HUES48 (cell line): Measurements from ENCODE around the gene AKAP8.
"Not testable (repeated sequence)": the region's sequence is repeated elsewhere in the genome, so short reads cannot be mapped to it uniquely, and the experiment has no call there.

Experiments
- H3K27ac ChIP-seq: one replicate; pipeline ENCODE4 v1.7.0; 2013; ENCODE audit warnings: low read depth, low read length, inconsistent platforms
- H3K27me3 ChIP-seq: 2 replicates; pipeline ENCODE4 v1.6.1; 2013; ENCODE audit warnings: mild to moderate bottlenecking, low read length; ENCODE audit not compliant: control insufficient read depth, insufficient read depth
- H3K36me3 ChIP-seq: 2 replicates; pipeline ENCODE4 v1.6.1; 2013; ENCODE audit warnings: low read length; ENCODE audit not compliant: control insufficient read depth, insufficient read depth
- H3K4me1 ChIP-seq: 2 replicates; pipeline ENCODE4 v1.6.1; 2013; ENCODE audit warnings: mild to moderate bottlenecking, low read length; ENCODE audit not compliant: control insufficient read depth, insufficient read depth
- H3K4me3 ChIP-seq: 2 replicates; pipeline ENCODE4 v1.5.1; 2013; ENCODE audit warnings: mild to moderate bottlenecking, low read depth, low read length
- H3K9ac ChIP-seq: 2 replicates; pipeline ENCODE4 v1.6.1; 2013; ENCODE audit warnings: mild to moderate bottlenecking, low read depth, low read length, moderate library complexity
- H3K9me3 ChIP-seq: 2 replicates; pipeline ENCODE4 v1.6.1; 2013; ENCODE audit warnings: low read length; ENCODE audit not compliant: control insufficient read depth, insufficient read depth

The AKAP8 gene

DNA sequence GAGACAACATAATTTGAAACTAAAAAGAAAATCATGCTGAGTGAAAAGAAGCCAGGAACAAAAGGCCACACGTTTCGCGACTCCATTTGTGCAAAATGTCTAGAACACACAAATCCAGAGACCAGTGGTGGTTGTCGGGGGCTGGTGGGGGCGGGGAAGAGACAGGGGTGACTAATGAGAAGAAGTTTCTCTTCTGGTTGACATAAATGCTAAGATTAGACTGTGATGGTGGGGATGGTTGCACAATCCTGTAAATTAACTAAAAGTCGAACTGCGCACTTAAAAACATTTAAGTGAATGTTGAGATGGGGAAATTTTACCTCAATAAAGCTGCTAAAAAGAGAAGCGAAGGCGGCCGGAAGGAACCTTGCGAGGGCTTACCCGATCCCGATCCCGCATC, 7.1 kb downstream of the AKAP8 start:
- no peaks in the 10 kb centered on the region for H3K9me3 ChIP-seq
- H3K9ac ChIP-seq = no peak overlapping the region
- peaks cover 63% of the 10 kb centered on the region for H3K36me3 ChIP-seq

DNA sequence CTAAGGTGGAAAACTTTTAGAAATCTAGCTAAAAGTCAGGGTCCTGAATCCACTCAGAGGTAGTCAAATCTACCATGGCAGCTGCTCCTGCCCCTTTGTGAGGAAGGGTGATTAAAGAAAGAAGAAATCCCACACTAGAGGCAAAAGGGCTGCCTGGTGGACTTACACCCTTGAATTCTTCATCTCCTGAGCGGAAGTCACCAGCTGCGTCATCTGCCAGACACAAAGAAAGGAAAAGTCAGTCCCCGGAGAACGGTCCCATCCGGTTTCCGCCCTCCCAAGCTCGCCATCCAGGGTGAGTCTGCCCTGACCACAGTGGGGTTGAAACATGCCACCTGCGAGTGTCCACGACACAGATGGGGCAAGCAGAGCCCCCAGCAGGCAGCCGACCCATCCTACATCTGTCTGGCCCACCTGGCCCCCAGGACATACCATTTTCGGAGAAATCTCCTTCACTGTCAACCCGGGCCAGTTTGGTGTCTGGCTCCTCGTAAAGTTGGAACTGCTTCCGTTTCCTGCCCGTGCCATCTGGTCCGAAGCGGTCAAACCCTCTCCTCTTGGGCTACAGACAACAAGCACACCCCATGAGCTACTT, 7.7 kb downstream of the AKAP8 start:
- Histone ChIP-seq H3K36me3 (peaks cover 69% of the 10 kb centered on the region), H3K4me3 (no peak overlapping the region), H3K27me3 (no peaks in the 10 kb centered on the region), H3K9ac (no peak overlapping the region), H3K4me1 (no peaks in the 10 kb centered on the region), H3K9me3 (no peaks in the 10 kb centered on the region), H3K27ac (no peak overlapping the region)

More for the DNA sequence above, 7.1 kb downstream of the AKAP8 start:
- Histone ChIP-seq H3K27me3 (no peaks in the 10 kb centered on the region), H3K4me1 (no peaks in the 10 kb centered on the region), H3K4me3 (no peak overlapping the region), H3K27ac (no peak overlapping the region)

GRCh38 chr19:15371119-15371518, 8.5 kb downstream of the AKAP8 start:
- H3K4me3 ChIP-seq = no peak overlapping the region
- H3K9me3 ChIP-seq = no peaks in the 10 kb centered on the region
- H3K27ac ChIP-seq = no peak overlapping the region
- H3K27me3 ChIP-seq = no peaks in the 10 kb centered on the region
- no peaks in the 10 kb centered on the region for H3K4me1 ChIP-seq
- no peak overlapping the region for H3K9ac ChIP-seq
- H3K36me3 ChIP-seq = peaks cover 75% of the 10 kb centered on the region

- no peaks in the 10 kb centered on the region for H3K9me3 ChIP-seq
- H3K9ac ChIP-seq = no peak overlapping the region
- H3K27me3 ChIP-seq = no peaks in the 10 kb centered on the region
- H3K27ac ChIP-seq = no peak overlapping the region
- no peaks in the 10 kb centered on the region for H3K4me1 ChIP-seq
- H3K4me3 ChIP-seq = no peak overlapping the region
- peaks cover 90% of the 10 kb centered on the region for H3K36me3 ChIP-seq
These were observed 10.0 kb downstream of the AKAP8 start for GRCh38 chr19:15369594-15369891.

DNA sequence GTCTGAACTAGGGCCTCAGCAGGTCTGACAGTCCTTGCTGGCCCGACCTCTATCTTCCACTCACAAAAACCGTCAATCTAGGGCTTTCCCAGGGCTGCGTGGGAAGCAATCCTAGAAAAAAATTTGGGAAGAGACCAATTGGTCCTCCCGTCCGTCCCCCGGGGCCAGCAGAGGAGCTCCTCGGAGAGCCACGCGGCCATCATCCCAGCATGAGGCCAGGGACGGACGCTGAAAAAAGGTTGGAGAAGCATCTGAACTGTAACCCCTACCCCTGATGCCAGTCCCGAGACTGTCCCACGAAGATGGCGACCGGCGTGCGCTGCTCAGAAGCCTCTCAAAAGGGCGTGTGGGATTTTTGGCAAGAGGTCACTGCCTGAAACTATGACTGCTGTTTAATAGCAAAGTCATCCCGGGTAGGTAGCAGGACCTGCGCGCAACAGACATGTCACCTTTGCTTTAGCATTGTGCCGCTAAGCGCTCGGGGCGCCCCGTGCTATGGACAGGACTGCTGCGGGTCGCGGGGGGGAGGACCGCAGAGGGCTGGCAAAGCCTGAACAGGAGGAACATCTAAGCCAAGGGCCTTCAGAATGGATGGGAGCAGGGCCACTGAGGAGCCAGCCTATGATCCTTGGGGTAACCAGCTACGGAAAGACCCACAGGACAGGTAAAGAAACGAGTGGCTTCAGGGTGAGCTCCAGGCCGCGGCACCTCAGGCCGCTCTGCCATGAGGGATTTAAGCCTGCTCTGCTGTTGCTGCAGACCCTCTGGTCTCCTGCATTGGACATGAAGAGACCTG, 10.6 kb downstream of the AKAP8 start:
- H3K4me3 ChIP-seq = no peak overlapping the region
- H3K27ac ChIP-seq = no peak overlapping the region
- no peaks in the 10 kb centered on the region for H3K4me1 ChIP-seq
- no peaks in the 10 kb centered on the region for H3K9me3 ChIP-seq
- H3K36me3 ChIP-seq = peaks cover 91% of the 10 kb centered on the region
- H3K9ac ChIP-seq = no peak overlapping the region
- no peaks in the 10 kb centered on the region for H3K27me3 ChIP-seq

- H3K4me1 ChIP-seq = no peaks in the 10 kb centered on the region
- no peaks in the 10 kb centered on the region for H3K27me3 ChIP-seq
- H3K36me3 ChIP-seq = peaks cover 85% of the 10 kb centered on the region
- H3K4me3 ChIP-seq = no peak overlapping the region
- H3K27ac ChIP-seq = no peak overlapping the region
- no peak overlapping the region for H3K9ac ChIP-seq
- H3K9me3 ChIP-seq = no peaks in the 10 kb centered on the region
These were observed 11.4 kb downstream of the AKAP8 start for GRCh38 chr19:15368051-15368632.

GRCh38 chr19:15367439-15367838, 12.1 kb downstream of the AKAP8 start:
- no peak overlapping the region for H3K27ac ChIP-seq
- no peak overlapping the region for H3K4me3 ChIP-seq
- peaks cover 78% of the 10 kb centered on the region for H3K36me3 ChIP-seq

DNA sequence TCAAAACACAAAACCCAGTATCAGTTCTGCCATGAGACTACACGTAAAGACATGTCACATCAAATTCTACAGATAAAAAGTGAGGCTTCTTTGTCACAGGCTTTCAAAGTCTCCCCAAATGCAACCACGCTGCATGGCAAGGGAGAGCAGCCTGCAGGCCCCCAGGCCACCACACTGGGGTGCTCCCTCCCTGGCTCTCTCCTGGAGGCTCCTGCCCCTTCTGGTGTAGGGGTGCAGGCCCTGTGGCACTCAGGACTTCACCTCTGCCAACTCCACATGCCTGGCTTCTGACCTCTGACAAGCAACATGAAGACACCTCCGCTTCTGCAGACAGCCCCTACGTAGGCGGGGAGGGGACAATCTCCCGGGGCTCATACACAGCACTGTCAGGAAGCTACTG, 14.3 kb downstream of the AKAP8 start:
- Histone ChIP-seq H3K36me3 (peaks cover 74% of the 10 kb centered on the region), H3K4me3 (no peak overlapping the region), H3K9ac (no peak overlapping the region), H3K27ac (no peak overlapping the region), H3K4me1 (no peaks in the 10 kb centered on the region), H3K27me3 (no peaks in the 10 kb centered on the region), H3K9me3 (peaks cover 3% of the 10 kb centered on the region; the same call in 1 of the 2 replicates)

More at GRCh38 chr19:15367439-15367838, 12.1 kb downstream of the AKAP8 start:
- Histone ChIP-seq H3K27me3 (no peaks in the 10 kb centered on the region), H3K4me1 (no peaks in the 10 kb centered on the region), H3K9ac (no peak overlapping the region), H3K9me3 (no peaks in the 10 kb centered on the region)

DNA sequence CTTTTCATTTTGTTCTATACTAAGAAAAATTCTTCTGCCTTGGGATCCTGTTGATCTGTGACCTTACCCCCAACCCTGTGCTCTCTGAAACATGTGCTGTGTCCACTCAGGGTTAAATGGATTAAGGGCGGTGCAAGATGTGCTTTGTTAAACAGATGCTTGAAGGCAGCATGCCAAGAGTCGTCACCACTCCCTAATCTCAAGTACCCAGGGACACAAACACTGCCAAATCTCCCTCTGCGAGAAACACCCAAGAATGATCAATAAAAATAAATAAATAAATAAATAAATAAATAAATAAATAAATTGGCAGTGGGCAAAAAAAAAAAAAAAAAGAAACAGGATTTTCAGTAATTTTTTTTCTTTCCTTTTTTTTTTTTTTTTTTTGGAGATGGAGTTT, 15.8 kb downstream of the AKAP8 start:
- not testable (repeated sequence) for H3K4me3 ChIP-seq, H3K27ac ChIP-seq, H3K9me3 ChIP-seq, H3K27me3 ChIP-seq, H3K4me1 ChIP-seq, H3K9ac ChIP-seq
- H3K36me3 ChIP-seq = peaks cover 72% of the 10 kb centered on the region

GRCh38 chr19:15363048-15363447, 16.5 kb downstream of the AKAP8 start:
- not testable (repeated sequence) for H3K27ac ChIP-seq, H3K9me3 ChIP-seq, H3K4me3 ChIP-seq, H3K9ac ChIP-seq, H3K27me3 ChIP-seq, H3K4me1 ChIP-seq
- H3K36me3 ChIP-seq = peaks cover 72% of the 10 kb centered on the region

GRCh38 chr19:15360015-15360414, 19.6 kb downstream of the AKAP8 start:
- not testable (repeated sequence) for H3K9ac ChIP-seq, H3K27ac ChIP-seq, H3K4me3 ChIP-seq, H3K4me1 ChIP-seq, H3K9me3 ChIP-seq, H3K27me3 ChIP-seq
- peaks cover 70% of the 10 kb centered on the region for H3K36me3 ChIP-seq
